MM.1S (cell line): ENCODE data around the gene CARNS1.
"Not testable (repeated sequence)": the region's sequence is repeated elsewhere in the genome, so short reads cannot be mapped to it uniquely, and the experiment has no call there.

ENCODE experiments used
- DNase-seq: peaks from one replicate; pipeline ENCODE4 v3.0.0-alpha.2; 2015
- H2AFZ ChIP-seq: fragments of 300-600 bp; sonication (generic); 2 replicates; pipeline ENCODE4 v1.6.0; 2016; ENCODE audit warnings: antibody characterized with exemption, low read length
- H3F3A ChIP-seq: fragments of 300-600 bp; sonication (generic); 2 replicates; pipeline ENCODE4 v1.6.1; 2016; ENCODE audit warnings: mild to moderate bottlenecking, antibody characterized with exemption, low read length, moderate library complexity, mixed read lengths; ENCODE audit not compliant: insufficient read depth
- H3K27ac ChIP-seq: fragments of 300-600 bp; sonication (generic); 2 replicates; pipeline ENCODE4 v1.5.1; 2016; ENCODE audit warnings: mild to moderate bottlenecking, low read length
- H3K27me3 ChIP-seq: fragments of 300-600 bp; sonication (generic); replicated peaks from 2 replicates; pipeline ENCODE4 v1.6.0; 2016; ENCODE audit warnings: low read length; ENCODE audit not compliant: insufficient read depth
- H3K36me3 ChIP-seq: fragments of 300-600 bp; sonication (generic); replicated peaks from 2 replicates; pipeline ENCODE4 v1.6.1; 2016; ENCODE audit warnings: mild to moderate bottlenecking, low read length, mixed read lengths; ENCODE audit not compliant: insufficient read depth
- H3K4me1 ChIP-seq: fragments of 300-600 bp; sonication (generic); 2 replicates; pipeline ENCODE4 v1.6.1; 2016; ENCODE audit warnings: low read length, mixed read lengths
- H3K4me2 ChIP-seq: fragments of 300-600 bp; sonication (generic); 2 replicates; pipeline ENCODE4 v1.6.0; 2016; ENCODE audit warnings: low read depth, low read length
- H3K4me3 ChIP-seq: fragments of 300-600 bp; sonication (generic); 2 replicates; pipeline ENCODE4 v1.5.1; 2016; ENCODE audit warnings: low read length, mixed read lengths
- H3K79me2 ChIP-seq: fragments of 300-600 bp; sonication (generic); 2 replicates; pipeline ENCODE4 v1.6.1; 2016; ENCODE audit warnings: mixed run types, low read length, mixed read lengths
- H3K9ac ChIP-seq: fragments of 300-600 bp; sonication (generic); 2 replicates; pipeline ENCODE4 v1.6.1; 2016; ENCODE audit warnings: low read length, mixed read lengths
- H3K9me2 ChIP-seq: fragments of 300-600 bp; sonication (generic); replicated peaks from 2 replicates; pipeline ENCODE4 v1.6.1; 2016; ENCODE audit warnings: mild to moderate bottlenecking, low read length, mixed read lengths; ENCODE audit not compliant: insufficient read depth
- H3K9me3 ChIP-seq: fragments of 300-600 bp; sonication (generic); replicated peaks from 2 replicates; pipeline ENCODE4 v1.6.1; 2016; ENCODE audit warnings: mild to moderate bottlenecking, low read length, mixed read lengths; ENCODE audit not compliant: insufficient read depth
- H4K20me1 ChIP-seq: fragments of 300-600 bp; sonication (generic); 2 replicates; pipeline ENCODE4 v1.6.1; 2016; ENCODE audit warnings: mild to moderate bottlenecking, low read length, moderate library complexity, mixed read lengths; ENCODE audit not compliant: insufficient read depth
- CTCF ChIP-seq: fragments of 300-600 bp; sonication (generic); IDR thresholded peaks from 2 replicates; pipeline ENCODE4 v1.5.1; 2016; ENCODE audit warnings: antibody characterized with exemption, low read length, mixed read lengths
- EZH2 ChIP-seq: fragments of 300-600 bp; sonication (generic); optimal IDR thresholded peaks from 2 replicates; pipeline ENCODE3; 2017; ENCODE audit warnings: low read depth, mild to moderate bottlenecking, antibody characterized with exemption, low read length, mixed read lengths
- EZH2phosphoT487 ChIP-seq: fragments of 300-600 bp; sonication (generic); IDR thresholded peaks from 2 replicates; pipeline ENCODE4 v1.6.1; 2018; ENCODE audit warnings: antibody characterized with exemption, low read length

CARNS1 gene

GRCh38 chr11:67400251-67400941 lies 15.1 kb upstream of the CARNS1 start:
- no peak overlapping the region for H2AFZ ChIP-seq
- no peak overlapping the region; the same call in 1 of the 2 replicates for H3K27ac ChIP-seq
- no peaks in the 10 kb centered on the region for H3K36me3 ChIP-seq
- H3K9me3 ChIP-seq: no peaks in the 10 kb centered on the region
- H3K79me2 ChIP-seq: peaks cover 57% of the 10 kb centered on the region
- peak overlapping the region; percentile 92 for H3K9ac ChIP-seq
- no peaks in the 10 kb centered on the region for H3K27me3 ChIP-seq
- H3F3A ChIP-seq: peaks cover 9% of the 10 kb centered on the region; the same call in 1 of the 2 replicates
- H3K4me3 ChIP-seq: peak overlapping the region; percentile 96
- H3K4me2 ChIP-seq: peak overlapping the region; percentile 92
- H3K9me2 ChIP-seq: no peaks in the 10 kb centered on the region
- DNase-seq: no peak
- H4K20me1 ChIP-seq: no peaks in the 10 kb centered on the region
- no peak for TF ChIP-seq EZH2
- TF ChIP-seq EZH2phosphoT487: no peak
- TF ChIP-seq CTCF: no peak
- peaks cover 13% of the 10 kb centered on the region; the same call in 1 of the 2 replicates for H3K4me1 ChIP-seq

- Histone ChIP-seq H3K79me2 (peaks cover 52% of the 10 kb centered on the region), H4K20me1 (no peaks in the 10 kb centered on the region), H3K9me2 (no peaks in the 10 kb centered on the region), H3K9me3 (no peaks in the 10 kb centered on the region), H3K4me2 (peak overlapping the region; percentile 92), H3K9ac (peak overlapping the region; percentile 92), H3K27ac (peak overlapping the region; percentile 31; the same call in 1 of the 2 replicates), H3K4me3 (peak overlapping the region; percentile 96), H2AFZ (no peak overlapping the region), H3K36me3 (no peaks in the 10 kb centered on the region), H3K4me1 (peaks cover 13% of the 10 kb centered on the region; the same call in 1 of the 2 replicates), H3K27me3 (no peaks in the 10 kb centered on the region), H3F3A (peaks cover 9% of the 10 kb centered on the region; the same call in 1 of the 2 replicates)
- TF ChIP-seq EZH2 (no peak), EZH2phosphoT487 (no peak), CTCF (no peak; the same call in 1 of the 2 replicates)
- no peak for DNase-seq
These were observed 14.5 kb upstream of the CARNS1 start for GRCh38 chr11:67400942-67401494.

- H3K79me2 ChIP-seq: peaks cover 45% of the 10 kb centered on the region
- H3K36me3 ChIP-seq: no peaks in the 10 kb centered on the region
- DNase-seq: peak; percentile 84
- peak within 1 kb of the TSS; percentile 92 for H3K9ac ChIP-seq
- peak within 1 kb of the TSS; percentile 92 for H3K4me2 ChIP-seq
- no peak for TF ChIP-seq EZH2
- peak; percentile 37; the same call in 1 of the 2 replicates for TF ChIP-seq CTCF
- no peak for TF ChIP-seq EZH2phosphoT487
- H3K9me3 ChIP-seq: no peaks in the 10 kb centered on the region
- peak within 1 kb of the TSS; percentile 62; the same call in 1 of the 2 replicates for H3K27ac ChIP-seq
- H3K9me2 ChIP-seq: no peaks in the 10 kb centered on the region
- H3K27me3 ChIP-seq: no peaks in the 10 kb centered on the region
- peak within 1 kb of the TSS; percentile 96 for H3K4me3 ChIP-seq
- H4K20me1 ChIP-seq: no peaks in the 10 kb centered on the region
- peaks cover 13% of the 10 kb centered on the region; the same call in 1 of the 2 replicates for H3K4me1 ChIP-seq
- H3F3A ChIP-seq: peaks cover 9% of the 10 kb centered on the region; the same call in 1 of the 2 replicates
- peak within 1 kb of the TSS; percentile 52; the same call in 1 of the 2 replicates for H2AFZ ChIP-seq
These were observed 13.8 kb upstream of the CARNS1 start, which contains the start of gene PPP1CA for GRCh38 chr11:67401495-67402191. Gene PPP1CA (minus strand): TSS chr11:67401858. CDS start chr11:67401782, 76 bp downstream.

- not testable (repeated sequence) for H3K27me3 ChIP-seq, H3K9me2 ChIP-seq, H3F3A ChIP-seq, H4K20me1 ChIP-seq, H3K9me3 ChIP-seq, H3K36me3 ChIP-seq, DNase-seq
- H2AFZ ChIP-seq: peak overlapping the region; percentile 52; the same call in 1 of the 2 replicates
- peak overlapping the region; percentile 58 for H3K4me3 ChIP-seq
- H3K9ac ChIP-seq: peak overlapping the region; percentile 70
- peaks cover 40% of the 10 kb centered on the region for H3K79me2 ChIP-seq
- H3K4me2 ChIP-seq: peak overlapping the region; percentile 82
- H3K4me1 ChIP-seq: peaks cover 13% of the 10 kb centered on the region; the same call in 1 of the 2 replicates
- H3K27ac ChIP-seq: peak overlapping the region; percentile 62; the same call in 1 of the 2 replicates
These were observed 13.2 kb upstream of the CARNS1 start for GRCh38 chr11:67402192-67402839.
